HEK293T (cell line): ENCODE data around the gene SHOX.
A peak's percentile ranks its signal among the peaks of the same experiment; 100 is the strongest.
"Not testable (repeated sequence)": the region's sequence is repeated elsewhere in the genome, so short reads cannot be mapped to it uniquely, and the experiment has no call there.

Source experiments
- CTCF ChIA-PET: fragments of 350-600 bp; formaldehyde crosslinking; extraction: SDS; loops from one replicate; lab custom pipeline; 2021; ENCODE audit warnings: antibody characterized with exemption, inconsistent platforms; lab: Yijun Ruan, JAX
- POLR2A ChIA-PET: fragments of 350-600 bp; formaldehyde crosslinking; extraction: SDS; loops from one replicate; lab custom pipeline; 2020; ENCODE audit warnings: antibody characterized with exemption, inconsistent platforms; lab: Yijun Ruan, JAX
- DNase-seq: peaks from one replicate; pipeline ENCODE4 v3.0.0; 2012; ENCODE audit warnings: mixed read lengths; ENCODE audit errors: extremely low spot score
- ARNT ChIP-seq: fragments of 450-650 bp; IDR thresholded peaks from 2 replicates; pipeline ENCODE4 v1.6.1; 2017; ENCODE audit warnings: mild to moderate bottlenecking
- BHLHE40 ChIP-seq: fragments of 450-650 bp; IDR thresholded peaks from 2 replicates; pipeline ENCODE4 v1.6.1; 2016; ENCODE audit warnings: mild to moderate bottlenecking, moderate library complexity, borderline replicate concordance
- CTBP1 ChIP-seq: fragments of 450-650 bp; IDR thresholded peaks from 2 replicates; pipeline ENCODE4 v1.6.1; 2016; ENCODE audit warnings: borderline replicate concordance
- ELF4 ChIP-seq: fragments of 450-650 bp; IDR thresholded peaks from 2 replicates; pipeline ENCODE4 v1.6.1; 2017; ENCODE audit warnings: antibody characterized with exemption
- FOXA1 ChIP-seq: fragments of 450-650 bp; IDR thresholded peaks from 2 replicates; pipeline ENCODE4 v1.6.1; 2016; ENCODE audit warnings: mild to moderate bottlenecking
- FOXK2 ChIP-seq: fragments of 450-650 bp; IDR thresholded peaks from 2 replicates; pipeline ENCODE4 v1.6.1; 2016; ENCODE audit warnings: mild to moderate bottlenecking
- FOXM1 ChIP-seq: fragments of 450-650 bp; IDR thresholded peaks from 2 replicates; pipeline ENCODE4 v1.6.1; 2017; ENCODE audit warnings: mild to moderate bottlenecking, borderline replicate concordance
- HDGF ChIP-seq: fragments of 450-650 bp; IDR thresholded peaks from 2 replicates; pipeline ENCODE4 v1.6.1; 2017; ENCODE audit warnings: antibody characterized with exemption, borderline replicate concordance
- L3MBTL2 ChIP-seq: fragments of 450-650 bp; conservative IDR thresholded peaks from 2 replicates; pipeline ENCODE4 v1.6.1; 2016; ENCODE audit warnings: mild to moderate bottlenecking
- LEF1 ChIP-seq: fragments of 450-650 bp; IDR thresholded peaks from 2 replicates; pipeline ENCODE4 v1.6.1; 2017; ENCODE audit warnings: mild to moderate bottlenecking, borderline replicate concordance
- NFRKB ChIP-seq: fragments of 450-650 bp; IDR thresholded peaks from 2 replicates; pipeline ENCODE4 v1.6.1; 2016; ENCODE audit warnings: mild to moderate bottlenecking, moderate library complexity
- SP1 ChIP-seq: fragments of 450-650 bp; IDR thresholded peaks from 2 replicates; pipeline ENCODE4 v1.6.1; 2017
- SUZ12 ChIP-seq: fragments of 450-650 bp; IDR thresholded peaks from 2 replicates; pipeline ENCODE4 v1.6.1; 2016; ENCODE audit warnings: mild to moderate bottlenecking
- TARDBP ChIP-seq: fragments of 450-650 bp; IDR thresholded peaks from 2 replicates; pipeline ENCODE4 v1.6.1; 2016
- ZNF384 ChIP-seq: fragments of 450-650 bp; IDR thresholded peaks from 2 replicates; pipeline ENCODE4 v1.6.1; 2016
- TF ChIP-seq, protein P1 (sequence below): fragments of 450-650 bp; IDR thresholded peaks from 2 replicates; pipeline ENCODE4 v1.6.1; 2016

Gene SHOX

DNA sequence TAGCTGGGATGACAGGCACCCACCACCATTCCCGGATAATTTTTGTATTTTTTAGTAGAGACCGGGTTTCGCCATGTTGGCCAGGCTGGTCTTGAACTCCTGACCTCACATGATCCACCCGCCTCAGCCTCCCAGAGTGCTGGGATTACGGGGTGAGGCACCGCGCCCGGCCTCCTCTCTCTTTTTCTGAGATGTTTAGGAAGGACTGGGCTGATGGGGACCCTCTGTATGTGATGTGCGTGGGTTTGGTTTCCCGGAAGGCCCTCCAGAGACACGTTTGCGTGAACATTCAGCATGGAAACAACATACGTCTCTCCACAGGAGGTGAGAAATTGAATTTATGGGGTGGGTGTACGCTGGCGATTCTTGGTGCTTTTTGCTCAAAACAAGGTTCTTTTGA lies 18.6 kb downstream of the SHOX start:
- CTCF ChIA-PET, result no interaction called here
- POLR2A ChIA-PET, result no interaction called here
- no peak for TF ChIP-seq FOXM1
- no peak for TF ChIP-seq ARNT
- TF ChIP-seq L3MBTL2, result no peak
- no peak for TF ChIP-seq ELF4
- TF ChIP-seq LEF1, result no peak
- TF ChIP-seq SP1, result no peak
- no peak for TF ChIP-seq BHLHE40
- no peak for TF ChIP-seq TARDBP
- TF ChIP-seq, protein P1, sequence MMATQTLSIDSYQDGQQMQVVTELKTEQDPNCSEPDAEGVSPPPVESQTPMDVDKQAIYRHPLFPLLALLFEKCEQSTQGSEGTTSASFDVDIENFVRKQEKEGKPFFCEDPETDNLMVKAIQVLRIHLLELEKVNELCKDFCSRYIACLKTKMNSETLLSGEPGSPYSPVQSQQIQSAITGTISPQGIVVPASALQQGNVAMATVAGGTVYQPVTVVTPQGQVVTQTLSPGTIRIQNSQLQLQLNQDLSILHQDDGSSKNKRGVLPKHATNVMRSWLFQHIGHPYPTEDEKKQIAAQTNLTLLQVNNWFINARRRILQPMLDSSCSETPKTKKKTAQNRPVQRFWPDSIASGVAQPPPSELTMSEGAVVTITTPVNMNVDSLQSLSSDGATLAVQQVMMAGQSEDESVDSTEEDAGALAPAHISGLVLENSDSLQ, result no peak
- no peak for TF ChIP-seq FOXK2
- TF ChIP-seq NFRKB, result no peak
- no peak for DNase-seq

- DNase-seq, result no peak
- no peak for TF ChIP-seq ELF4
- CTCF ChIA-PET, result no interaction called here
- POLR2A ChIA-PET, result no interaction called here
Observed at GRCh38 chrX:650324-650723, 19.7 kb downstream of the SHOX start.

GRCh38 chrX:650811-651210 lies 20.2 kb downstream of the SHOX start:
- CTCF ChIA-PET, result no interaction called here
- POLR2A ChIA-PET, result no interaction called here
- TF ChIP-seq FOXM1 (no peak), SP1 (no peak), HDGF (no peak), BHLHE40 (no peak), LEF1 (no peak), NFRKB (no peak)

GRCh38 chrX:651922-652321 lies 21.3 kb downstream of the SHOX start:
- DNase-seq, POLR2A ChIA-PET, CTCF ChIA-PET: not testable (repeated sequence)

More at GRCh38 chrX:650811-651210, 20.2 kb downstream of the SHOX start:
- DNase-seq, result no peak

DNA sequence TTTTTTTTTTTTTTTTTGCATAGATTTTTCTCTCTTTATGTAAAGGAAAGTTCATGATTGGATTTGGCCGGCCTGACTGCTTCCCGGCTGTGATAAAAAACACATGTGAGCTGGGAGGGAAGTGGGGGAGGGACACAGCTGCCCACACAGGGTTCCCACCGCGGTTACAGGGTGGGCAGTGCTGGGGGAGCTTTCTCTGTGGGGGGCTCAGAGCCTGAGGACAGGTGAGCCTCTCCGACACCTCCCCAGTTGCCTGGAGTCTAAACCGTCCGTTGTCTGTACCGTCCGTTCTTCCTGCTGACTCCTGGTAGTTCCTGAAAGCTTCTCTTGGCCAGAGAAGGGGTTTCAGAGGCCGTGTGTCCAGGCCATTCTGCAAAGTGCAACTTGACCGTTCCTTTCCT lies 21.8 kb downstream of the SHOX start:
- DNase-seq, result no peak
- no peak for TF ChIP-seq BHLHE40
- no peak for TF ChIP-seq HDGF
- no peak for TF ChIP-seq ARNT
- TF ChIP-seq CTBP1, result no peak
- no peak for TF ChIP-seq ZNF384
- no peak for TF ChIP-seq SP1
- ChIA-PET POLR2A (no interaction called here), CTCF (no interaction called here)

GRCh38 chrX:653306-653705 lies 22.7 kb downstream of the SHOX start:
- TF ChIP-seq LEF1 (no peak), BHLHE40 (no peak), FOXM1 (no peak), FOXA1 (no peak), FOXK2 (no peak), ELF4 (no peak), CTBP1 (no peak), SP1 (no peak)
- POLR2A ChIA-PET, result no interaction called here
- CTCF ChIA-PET, result no interaction called here
- DNase-seq, result no peak

DNA sequence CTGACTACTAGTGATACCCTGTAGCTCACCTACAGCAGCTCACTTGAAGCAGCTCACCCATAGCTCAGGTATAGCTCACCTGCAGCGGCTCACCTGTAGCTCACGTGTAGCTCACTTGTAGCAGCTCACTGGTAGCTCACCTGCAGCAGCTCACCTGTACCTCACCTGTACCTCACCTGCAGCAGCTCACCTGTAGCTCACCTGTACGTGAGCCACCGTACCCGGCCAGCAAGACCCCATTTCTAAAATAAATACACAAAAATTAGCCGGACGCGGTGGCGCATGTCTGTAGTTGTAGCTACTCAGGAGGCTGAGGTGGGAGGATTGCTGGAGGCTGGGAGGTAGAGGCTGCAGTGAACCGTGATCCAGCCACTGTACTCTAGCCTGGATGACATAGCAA lies 30.6 kb downstream of the SHOX start:
- ChIA-PET CTCF (no interaction called here), POLR2A (no interaction called here)
- TF ChIP-seq SUZ12, result no peak
- peak; percentile 16; the same call in 1 of the 2 replicates for TF ChIP-seq CTBP1

DNA sequence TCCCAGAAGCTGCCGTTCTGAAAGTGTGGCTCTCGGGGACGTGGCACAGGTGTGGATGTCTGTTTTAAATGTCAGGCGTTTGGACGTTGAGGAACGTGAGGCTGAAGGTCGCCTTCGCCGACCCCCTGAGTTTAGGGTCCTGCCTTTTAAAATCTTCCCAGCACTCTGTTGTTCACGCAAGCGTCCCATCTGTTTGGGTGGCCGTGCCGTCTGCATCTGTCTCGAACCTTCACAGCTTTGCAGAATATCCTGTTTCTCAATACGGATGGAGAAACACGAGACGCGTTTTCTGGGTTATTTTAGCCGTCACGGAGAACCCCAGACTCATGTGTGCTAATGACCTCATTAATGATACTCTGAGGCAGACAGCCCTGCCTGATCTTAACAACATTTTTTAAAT lies 31.5 kb downstream of the SHOX start:
- POLR2A ChIA-PET, result no interaction called here
- DNase-seq, result no peak
- CTCF ChIA-PET, result no interaction called here
- TF ChIP-seq FOXM1 (no peak), ZNF384 (no peak), NFRKB (no peak), ARNT (no peak), BHLHE40 (no peak), ELF4 (no peak), TARDBP (no peak)
- TF ChIP-seq, protein P1, result no peak

More for the DNA sequence above, 30.6 kb downstream of the SHOX start:
- no peak for DNase-seq

DNA sequence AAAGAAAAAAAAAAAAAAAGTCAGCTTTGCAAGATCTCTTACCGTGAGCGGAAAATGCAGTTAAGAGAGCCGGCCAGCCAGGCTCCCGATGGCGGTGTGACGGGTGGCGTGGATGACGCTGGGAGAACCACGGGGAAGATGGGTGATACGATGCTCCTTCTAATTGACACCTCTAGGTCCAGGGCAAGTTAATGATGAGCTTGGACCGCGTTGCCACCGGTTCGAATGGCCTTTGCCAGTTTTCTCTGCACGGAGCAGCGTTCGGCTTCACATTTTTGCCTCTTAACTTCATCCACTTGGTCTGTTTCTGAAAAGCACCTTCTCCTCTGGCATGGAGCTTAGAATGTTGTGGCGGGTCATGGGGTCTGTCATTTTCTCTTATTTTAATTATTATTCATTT lies 33.2 kb downstream of the SHOX start:
- TF ChIP-seq LEF1 (no peak), ARNT (no peak), NFRKB (no peak), L3MBTL2 (no peak)
- TF ChIP-seq, protein P1, result no peak
- CTCF ChIA-PET, result no interaction called here
- POLR2A ChIA-PET, result no interaction called here

More for the DNA sequence above, 33.2 kb downstream of the SHOX start:
- no peak for DNase-seq
